ENCODE results near the gene PSORS1C2.

PSORS1C2 gene

GRCh38 chr6:31113861-31114540 lies 24.9 kb downstream of the PSORS1C2 start:
- DNase-seq (ENCODE audit: low spot score) = no peak

DNA sequence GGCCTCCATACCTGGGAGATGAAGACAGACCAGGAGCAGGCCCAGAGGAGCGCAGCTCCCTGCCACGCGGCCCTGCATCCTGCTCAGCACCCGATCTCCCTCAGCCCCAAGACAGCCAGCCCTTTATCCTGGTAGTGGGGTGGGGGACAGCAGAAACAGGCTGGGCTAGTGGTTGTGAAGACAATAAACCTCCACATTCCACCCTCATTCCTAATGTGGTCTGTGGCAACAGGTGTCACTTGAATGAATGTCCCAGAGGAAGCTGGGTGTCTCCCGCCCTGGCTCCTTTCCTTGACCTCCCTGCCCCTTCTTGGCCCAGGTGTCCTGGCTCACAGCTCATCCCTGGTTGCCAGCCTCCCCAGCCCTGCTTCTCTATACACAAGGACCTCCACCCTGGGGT lies 26.4 kb downstream of the PSORS1C2 start, which contains the start of gene C6orf15:
Gene C6orf15 (minus strand): TSS at position 98 of the 400 bp plus-strand sequence. CDS start 20 bp downstream, at position 78.
- DNase-seq (ENCODE audit: low spot score) = no peak

DNA sequence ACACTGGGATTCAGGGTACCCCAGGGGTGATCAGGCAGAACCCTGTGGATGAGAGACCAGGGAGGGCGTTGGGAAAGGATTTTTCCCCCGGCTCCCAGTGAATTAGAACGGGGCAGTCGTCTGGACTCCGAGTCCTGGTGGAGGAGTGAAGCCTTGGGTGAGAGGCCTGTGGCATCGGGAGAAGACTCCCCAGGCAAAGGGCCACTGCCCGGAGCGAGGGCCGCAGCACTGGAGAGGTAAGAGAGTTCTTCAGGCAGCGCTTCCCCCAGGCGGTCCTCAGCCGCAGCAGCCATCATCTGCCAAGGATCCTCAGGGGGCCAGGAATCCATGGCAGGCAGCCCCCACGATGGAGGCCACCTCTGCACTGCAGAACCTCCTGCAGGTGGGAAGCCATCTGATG lies 27.2 kb downstream of the PSORS1C2 start:
- DNase-seq (ENCODE audit: low spot score) = no peak

- DNase-seq (ENCODE audit: low spot score) = no peak
Measured at GRCh38 chr6:31110825-31111582, 27.9 kb downstream of the PSORS1C2 start.

GRCh38 chr6:31107052-31107451 lies 31.8 kb downstream of the PSORS1C2 start:
- no peak for DNase-seq (ENCODE audit: low spot score)

GRCh38 chr6:31103136-31103535 lies 35.7 kb downstream of the PSORS1C2 start:
- DNase-seq (ENCODE audit: low spot score) = no peak

DNA sequence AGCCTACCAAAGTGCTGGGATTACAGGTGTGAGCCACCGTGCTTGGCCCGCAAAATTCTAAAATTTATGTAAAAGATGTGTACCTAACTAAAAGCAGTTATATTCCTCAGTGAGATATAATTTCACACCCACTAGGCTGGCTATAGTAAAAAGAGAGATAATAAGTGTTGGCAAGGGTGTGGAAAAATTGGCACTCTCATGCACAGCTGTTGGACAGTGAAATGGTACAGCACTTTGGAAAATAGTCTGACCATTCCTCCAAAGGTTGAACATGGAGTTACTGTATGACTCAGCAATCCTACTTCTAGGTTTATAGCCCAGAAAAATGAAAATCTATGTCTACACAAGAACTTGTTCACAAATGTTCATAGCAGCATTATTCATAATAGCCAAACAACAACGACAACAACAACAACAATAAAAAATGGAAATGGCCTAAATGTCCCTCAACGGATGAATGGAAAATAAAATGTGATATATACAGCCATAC lies 40.4 kb downstream of the PSORS1C2 start:
- DNase-seq (ENCODE audit: low spot score) = no peak

DNA sequence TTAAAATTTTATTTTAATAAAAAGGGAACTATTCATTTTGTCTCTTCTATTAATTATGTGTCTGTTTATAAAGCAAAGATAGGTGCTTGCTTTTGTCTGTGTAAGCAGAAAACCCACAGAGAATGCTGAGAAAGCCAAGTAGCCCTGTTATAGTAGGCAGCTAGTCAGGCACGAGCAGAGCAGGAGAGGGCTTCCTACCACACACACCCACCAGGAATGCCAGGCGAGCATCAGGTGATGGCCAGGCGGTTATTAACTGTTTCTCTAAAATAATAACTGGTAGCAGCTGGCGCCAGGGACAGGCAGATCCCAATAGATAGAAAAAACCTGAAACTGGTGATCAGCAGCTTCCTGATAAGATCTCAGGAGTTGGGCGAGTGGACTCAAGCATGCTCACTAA lies 42.2 kb downstream of the PSORS1C2 start:
- no peak for DNase-seq (ENCODE audit: low spot score)

DNA sequence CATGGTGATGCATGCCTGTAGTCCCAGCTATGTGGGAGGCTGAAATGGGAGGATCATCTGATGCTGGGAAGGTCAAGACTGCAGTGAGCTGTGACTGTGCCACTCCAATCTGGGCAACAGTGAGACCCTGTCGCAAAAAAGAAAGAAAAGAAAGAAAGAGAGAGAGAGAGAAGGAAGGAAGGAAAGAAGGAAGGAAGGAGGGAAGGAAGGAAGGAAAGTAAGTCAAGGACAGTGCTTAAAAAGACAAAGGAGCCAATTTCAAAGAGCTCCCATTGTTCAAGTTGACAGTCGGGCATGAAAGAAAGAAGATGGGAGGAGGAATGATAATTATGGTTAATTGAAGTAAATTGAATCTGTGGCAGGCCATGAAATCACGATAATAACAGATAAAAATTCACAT lies 42.7 kb downstream of the PSORS1C2 start:
- no peak for DNase-seq (ENCODE audit: low spot score)

DNA sequence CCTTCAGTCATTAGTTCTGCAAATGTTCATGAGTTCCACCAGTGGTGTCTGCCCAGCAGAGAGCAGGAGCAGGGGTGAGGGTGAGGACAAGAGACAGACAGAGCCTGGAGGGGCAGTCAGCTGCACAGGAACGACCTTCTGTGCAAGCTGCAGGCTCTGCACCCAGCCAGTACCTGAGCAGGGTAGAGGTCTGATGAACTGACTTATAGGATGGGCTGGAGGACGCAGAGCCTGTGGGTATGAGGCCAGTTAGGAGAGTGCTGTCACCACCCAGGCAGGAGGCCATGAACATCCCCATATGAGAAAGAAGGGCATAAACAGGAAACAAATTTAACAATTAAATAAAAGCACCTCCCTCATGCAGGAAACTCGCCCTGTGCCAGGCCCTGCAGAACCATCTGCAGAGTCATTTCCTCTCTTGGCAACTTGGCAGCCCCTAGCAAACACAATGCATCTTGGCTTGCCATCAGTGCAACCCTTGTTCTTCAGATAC lies 44.4 kb downstream of the PSORS1C2 start:
- no peak for DNase-seq (ENCODE audit: low spot score)

DNA sequence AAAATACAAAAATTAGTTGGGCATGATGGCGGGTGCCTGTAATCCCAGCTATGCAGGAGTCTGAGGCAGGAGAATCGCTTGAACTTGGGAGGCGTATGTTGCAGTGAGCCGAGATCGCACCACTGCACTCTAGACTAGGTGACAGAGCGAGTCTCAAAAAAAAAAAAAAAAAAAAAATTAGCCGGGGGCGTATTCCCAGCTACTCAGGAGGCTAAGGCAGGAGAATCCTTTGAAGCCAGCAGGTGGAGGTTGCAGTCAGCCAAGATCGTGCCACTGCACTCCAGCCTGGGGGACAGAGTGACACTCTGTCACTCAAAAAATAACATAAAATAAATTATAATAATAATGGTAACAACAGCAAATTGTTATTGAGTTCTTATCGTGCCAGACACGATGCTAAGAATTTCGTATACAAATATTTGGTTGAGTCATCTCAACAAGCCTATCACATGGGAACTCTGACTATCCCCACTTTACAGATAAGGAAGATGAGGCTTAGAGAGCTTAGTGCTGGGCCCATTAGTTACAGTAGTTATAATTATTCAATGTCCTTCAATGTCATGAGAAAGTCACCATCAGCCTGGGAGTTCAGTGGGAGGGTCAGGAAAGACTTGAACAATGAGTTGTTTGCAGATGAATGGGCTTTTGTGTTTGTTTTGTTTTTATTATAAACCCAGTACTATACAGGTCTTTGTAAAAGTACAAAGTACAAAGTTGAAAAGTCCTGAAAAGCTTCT lies 45.9 kb downstream of the PSORS1C2 start:
- DNase-seq (ENCODE audit: low spot score) = no peak

DNA sequence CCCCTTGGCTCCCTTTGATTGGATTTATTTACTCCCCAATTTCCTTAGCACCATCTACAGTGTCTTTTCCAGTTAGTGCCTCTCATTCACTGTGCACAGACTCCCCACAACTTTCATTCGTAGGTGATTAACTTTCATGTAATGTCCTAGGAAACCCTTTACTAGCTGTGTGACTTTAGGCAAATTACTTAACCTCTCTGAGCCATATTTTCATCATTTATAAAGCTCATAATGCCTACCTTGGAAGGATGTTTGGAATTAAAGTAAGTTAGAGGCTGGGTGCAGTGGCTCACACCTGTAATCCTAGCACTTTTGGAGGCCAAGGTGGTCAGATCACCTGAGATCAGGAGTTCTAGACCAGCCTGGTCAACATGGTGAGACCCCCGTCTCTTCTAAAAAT lies 46.6 kb downstream of the PSORS1C2 start:
- no peak for DNase-seq (ENCODE audit: low spot score)

- DNase-seq (ENCODE audit: low spot score) = no peak
Measured at GRCh38 chr6:31091680-31092079, 47.2 kb downstream of the PSORS1C2 start.

- DNase-seq (ENCODE audit: low spot score) = no peak
Measured at GRCh38 chr6:31090973-31091364, 47.9 kb downstream of the PSORS1C2 start.

GRCh38 chr6:31090275-31090972 lies 48.4 kb downstream of the PSORS1C2 start:
- no peak for DNase-seq (ENCODE audit: low spot score)

Data from HuH-7.5 (cell line).